ENCODE measurements around the gene FNDC3A.
A peak's percentile ranks its signal among the peaks of the same experiment; 100 is the strongest.

Gene FNDC3A

DNA sequence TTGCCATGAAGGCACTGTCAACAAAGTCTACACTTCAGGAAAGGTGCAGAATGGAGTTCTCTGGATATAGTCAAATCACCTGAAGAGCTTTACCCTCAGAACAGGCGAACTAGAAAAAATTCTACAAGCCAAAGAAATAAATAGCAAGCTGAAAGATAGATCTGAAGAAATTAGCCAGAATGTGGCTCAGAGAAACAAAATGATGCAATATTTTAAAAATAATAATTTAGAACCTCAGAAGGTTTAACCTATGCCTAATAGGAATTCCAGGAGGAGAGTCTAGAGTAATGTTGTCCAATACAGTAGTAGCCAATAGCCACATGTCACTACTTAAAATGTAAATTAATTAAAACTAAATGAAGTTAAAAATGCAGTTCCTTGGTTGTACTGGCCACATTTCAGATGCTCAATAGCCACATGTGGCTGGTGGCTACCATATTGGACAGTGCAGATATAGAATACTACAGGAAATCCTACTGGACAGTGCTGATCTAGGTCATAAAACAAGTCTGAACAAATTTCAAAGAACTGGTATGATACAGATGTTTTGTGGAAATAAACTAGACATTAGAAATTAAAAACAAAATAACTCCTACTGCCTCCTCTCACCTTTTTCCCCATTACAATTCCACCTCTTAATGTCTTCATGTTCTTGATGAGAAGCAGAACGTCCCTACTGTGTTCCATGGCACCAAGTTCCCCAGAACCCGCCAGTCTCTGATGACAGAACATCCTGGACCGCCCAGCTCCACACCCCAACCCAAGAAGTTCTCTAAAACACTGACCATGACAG lies 271.3 kb downstream of the FNDC3A start:
- Histone ChIP-seq H3K4me1 (ENCODE audit: control insufficient read depth in 5 of 5, insufficient read depth in 5 of 5, low read length in 5 of 5) (peaks cover 0 to 21% (median 17%) of the 10 kb centered on the region in 5 donors), H3K9ac (ENCODE audit: low read length in 5 of 5) (peak overlapping the region; percentile 88 to 100 (median 95)), H3K27me3 (ENCODE audit: control insufficient read depth in 5 of 5, insufficient read depth in 4 of 5, low read length in 5 of 5) (no peaks in the 10 kb centered on the region), H3K4me3 (ENCODE audit: low read depth in 1 of 5, low read length in 5 of 5) (peak overlapping the region; percentile 82 to 99 (median 92)), H3K27ac (ENCODE audit: low read depth, low read length) (peak overlapping the region; percentile 92), H3K36me3 (ENCODE audit: control insufficient read depth in 5 of 5, insufficient read depth in 5 of 5, low read length in 5 of 5) (peaks cover 0 to 4% (median 2%) of the 10 kb centered on the region in 5 donors), H3K9me3 (ENCODE audit: control insufficient read depth in 5 of 5, low read length in 5 of 5) (peaks cover 0 to 2% (median 0%) of the 10 kb centered on the region in 5 donors)

DNA sequence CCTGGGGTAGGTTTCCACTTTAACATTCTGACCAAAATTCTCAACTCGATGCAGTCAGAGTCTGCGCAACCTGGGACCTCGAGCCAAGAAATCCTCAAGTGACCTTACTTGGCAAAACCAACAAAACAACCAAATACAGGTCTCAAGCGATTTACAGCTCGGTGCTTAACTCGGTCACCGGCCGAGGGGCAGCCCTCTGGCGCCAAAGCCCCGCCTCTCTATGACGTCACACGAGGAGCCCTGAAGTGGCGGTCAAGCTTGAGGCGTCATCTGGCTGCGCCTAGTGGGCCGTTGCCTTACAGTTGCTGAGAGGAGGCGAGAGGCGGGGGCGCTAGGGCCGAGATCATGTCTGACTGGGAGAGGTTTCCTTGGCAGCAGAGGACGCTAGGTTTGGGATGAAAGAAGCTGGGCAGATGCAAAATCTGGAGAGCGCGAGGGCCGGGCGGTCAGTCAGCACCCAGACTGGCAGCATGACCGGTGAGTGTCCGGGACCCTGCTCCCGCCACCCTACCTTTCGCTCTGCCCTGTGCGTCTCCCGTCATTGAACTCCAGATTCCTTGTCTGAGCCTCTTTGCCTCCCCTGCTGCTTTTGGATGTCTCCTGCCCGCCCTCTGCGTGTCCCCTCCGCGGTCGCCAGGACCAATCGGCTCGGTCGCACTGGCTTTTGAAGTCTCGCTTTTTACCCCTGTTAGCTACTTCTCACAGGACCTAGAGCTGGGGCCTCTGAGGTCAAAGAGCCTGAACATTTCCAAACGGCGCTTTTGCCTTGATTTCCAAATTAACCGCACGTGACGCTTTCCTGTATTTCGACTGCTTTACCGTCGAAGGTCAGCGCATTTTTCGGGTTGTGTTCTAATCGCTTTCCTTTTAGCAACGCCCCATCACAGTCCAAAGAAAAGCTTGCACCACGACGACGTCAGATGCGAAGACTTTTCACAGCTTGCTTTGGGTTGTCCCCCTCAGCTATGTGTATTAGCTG lies 272.2 kb downstream of the FNDC3A start, which contains the start of gene CDADC1:
Gene CDADC1, plus strand, starts transcription at position 283 of the 979 bp plus-strand sequence. Its CDS starts 113 bp downstream, at position 396.
- H3K4me1 ChIP-seq (ENCODE audit: control insufficient read depth in 5 of 5, insufficient read depth in 5 of 5, low read length in 5 of 5) = peaks cover 0 to 21% (median 17%) of the 10 kb centered on the region in 5 donors
- peaks cover 0 to 6% (median 3%) of the 10 kb centered on the region in 5 donors for H3K36me3 ChIP-seq (ENCODE audit: control insufficient read depth in 5 of 5, insufficient read depth in 5 of 5, low read length in 5 of 5)
- H3K9ac ChIP-seq (ENCODE audit: low read length in 5 of 5) = peak within 1 kb of the TSS; percentile 92 to 100 (median 95)
- H3K9me3 ChIP-seq (ENCODE audit: control insufficient read depth in 5 of 5, low read length in 5 of 5) = no peaks in the 10 kb centered on the region
- H3K4me3 ChIP-seq (ENCODE audit: low read depth in 1 of 5, low read length in 5 of 5) = peak within 1 kb of the TSS; percentile 82 to 99 (median 92)
- H3K27me3 ChIP-seq (ENCODE audit: control insufficient read depth in 5 of 5, insufficient read depth in 4 of 5, low read length in 5 of 5) = no peaks in the 10 kb centered on the region
- H3K27ac ChIP-seq (ENCODE audit: low read depth, low read length) = peak within 1 kb of the TSS; percentile 92

DNA sequence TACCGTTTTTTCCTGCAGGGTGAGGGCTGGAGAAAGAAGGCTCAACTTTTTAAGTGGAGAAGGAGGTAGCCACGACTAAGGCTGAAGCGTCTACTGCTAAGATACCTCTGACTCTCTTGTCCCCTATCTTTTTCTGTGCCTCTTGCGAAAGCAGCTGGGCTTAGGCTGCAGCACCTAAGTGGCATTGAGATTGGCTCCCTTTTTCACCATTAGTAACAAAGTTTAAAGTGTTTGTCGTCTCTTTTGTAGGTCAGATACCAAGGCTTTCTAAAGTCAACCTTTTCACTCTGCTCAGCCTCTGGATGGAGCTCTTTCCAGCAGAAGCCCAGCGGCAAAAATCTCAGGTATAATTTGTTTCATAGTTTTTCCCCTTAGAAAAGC lies 272.9 kb downstream of the FNDC3A start:
- H3K9ac ChIP-seq (ENCODE audit: low read length in 5 of 5) = peak overlapping the region; percentile 92 to 100 (median 95)
- H3K9me3 ChIP-seq (ENCODE audit: control insufficient read depth in 5 of 5, low read length in 5 of 5) = no peaks in the 10 kb centered on the region
- peaks cover 0 to 6% (median 3%) of the 10 kb centered on the region in 5 donors for H3K36me3 ChIP-seq (ENCODE audit: control insufficient read depth in 5 of 5, insufficient read depth in 5 of 5, low read length in 5 of 5)
- H3K27me3 ChIP-seq (ENCODE audit: control insufficient read depth in 5 of 5, insufficient read depth in 4 of 5, low read length in 5 of 5) = no peaks in the 10 kb centered on the region
- H3K27ac ChIP-seq (ENCODE audit: low read depth, low read length) = peak overlapping the region; percentile 92
- H3K4me1 ChIP-seq (ENCODE audit: control insufficient read depth in 5 of 5, insufficient read depth in 5 of 5, low read length in 5 of 5) = peaks cover 0 to 21% (median 17%) of the 10 kb centered on the region in 5 donors
- H3K4me3 ChIP-seq (ENCODE audit: low read depth in 1 of 5, low read length in 5 of 5) = peak overlapping the region; percentile 82 to 99 (median 92)

DNA sequence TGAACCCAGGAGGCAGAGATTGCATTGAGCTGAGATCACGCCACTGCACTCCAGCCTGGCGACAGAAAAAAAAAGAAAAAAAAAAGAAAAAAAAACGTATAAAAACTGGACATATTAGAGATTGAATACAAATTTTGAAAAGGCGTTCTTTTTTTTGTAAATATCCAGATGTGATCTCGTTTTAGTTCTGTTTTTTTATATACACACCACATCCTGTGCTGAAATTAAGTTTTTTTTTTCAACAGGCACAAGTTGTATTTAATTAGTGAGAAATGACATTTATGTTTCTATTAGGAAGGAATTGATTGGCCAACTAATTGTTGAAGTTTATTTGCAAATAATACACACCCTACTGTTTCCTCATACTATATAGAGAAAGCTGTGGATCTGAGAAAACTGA lies 275.6 kb downstream of the FNDC3A start:
- Histone ChIP-seq H3K4me3 (ENCODE audit: low read depth in 1 of 5, low read length in 5 of 5) (no peak overlapping the region), H3K27ac (ENCODE audit: low read depth, low read length) (no peak overlapping the region), H3K9ac (ENCODE audit: low read length in 5 of 5) (no peak overlapping the region), H3K27me3 (ENCODE audit: control insufficient read depth in 5 of 5, insufficient read depth in 4 of 5, low read length in 5 of 5) (no peaks in the 10 kb centered on the region), H3K4me1 (ENCODE audit: control insufficient read depth in 5 of 5, insufficient read depth in 5 of 5, low read length in 5 of 5) (peaks cover 0 to 21% (median 17%) of the 10 kb centered on the region in 5 donors), H3K9me3 (ENCODE audit: control insufficient read depth in 5 of 5, low read length in 5 of 5) (no peaks in the 10 kb centered on the region), H3K36me3 (ENCODE audit: control insufficient read depth in 5 of 5, insufficient read depth in 5 of 5, low read length in 5 of 5) (peaks cover 0 to 16% (median 15%) of the 10 kb centered on the region in 5 donors)

DNA sequence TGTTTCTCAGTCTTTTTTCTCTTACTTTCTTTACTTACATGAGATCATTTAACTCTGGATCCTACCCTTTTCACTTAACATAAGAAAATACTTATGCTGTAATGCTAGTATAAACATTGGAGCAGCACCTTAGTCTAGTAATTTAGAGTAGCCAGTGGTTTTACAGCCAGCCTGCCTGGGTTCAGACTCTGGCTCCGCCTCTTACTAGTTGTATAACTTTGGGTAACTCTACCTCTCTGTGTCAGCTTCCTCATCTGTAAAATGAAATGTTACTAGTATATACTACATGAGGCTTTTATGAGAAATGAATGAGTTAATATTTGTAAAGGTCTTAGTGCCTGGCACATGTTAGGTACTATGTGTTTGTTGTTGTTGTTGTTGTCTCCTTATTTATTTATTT lies 277.6 kb downstream of the FNDC3A start:
- peaks cover 0 to 17% (median 17%) of the 10 kb centered on the region in 5 donors for H3K36me3 ChIP-seq (ENCODE audit: control insufficient read depth in 5 of 5, insufficient read depth in 5 of 5, low read length in 5 of 5)
- H3K9me3 ChIP-seq (ENCODE audit: control insufficient read depth in 5 of 5, low read length in 5 of 5) = no peaks in the 10 kb centered on the region
- no peaks in the 10 kb centered on the region for H3K27me3 ChIP-seq (ENCODE audit: control insufficient read depth in 5 of 5, insufficient read depth in 4 of 5, low read length in 5 of 5)
- H3K4me1 ChIP-seq (ENCODE audit: control insufficient read depth in 5 of 5, insufficient read depth in 5 of 5, low read length in 5 of 5) = peaks cover 0 to 20% (median 11%) of the 10 kb centered on the region in 5 donors
- H3K4me3 ChIP-seq (ENCODE audit: low read depth in 1 of 5, low read length in 5 of 5) = no peak overlapping the region
- no peak overlapping the region for H3K9ac ChIP-seq (ENCODE audit: low read length in 5 of 5)
- no peak overlapping the region for H3K27ac ChIP-seq (ENCODE audit: low read depth, low read length)

DNA sequence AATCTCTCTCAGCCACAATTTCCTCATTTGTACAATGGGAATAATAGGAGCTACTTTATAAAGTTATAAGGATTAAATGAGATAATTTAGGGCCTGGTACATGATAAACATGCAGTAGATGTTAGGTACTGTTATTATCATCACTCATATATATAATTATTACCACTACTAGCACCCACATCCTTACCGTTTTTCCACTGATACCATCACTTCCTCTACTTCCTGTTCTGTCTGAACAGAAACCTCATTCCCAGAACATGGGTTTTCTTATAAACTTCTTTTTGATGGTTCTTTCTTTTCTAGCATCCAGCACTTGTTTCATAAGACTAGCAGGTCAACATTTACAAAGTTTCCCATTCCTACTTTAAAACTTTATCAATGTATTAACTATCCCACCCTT lies 278.3 kb downstream of the FNDC3A start:
- no peak overlapping the region for H3K9ac ChIP-seq (ENCODE audit: low read length in 5 of 5)
- H3K36me3 ChIP-seq (ENCODE audit: control insufficient read depth in 5 of 5, insufficient read depth in 5 of 5, low read length in 5 of 5) = peaks cover 4 to 17% (median 17%) of the 10 kb centered on the region in 5 donors
- H3K9me3 ChIP-seq (ENCODE audit: control insufficient read depth in 5 of 5, low read length in 5 of 5) = no peaks in the 10 kb centered on the region
- no peak overlapping the region for H3K4me3 ChIP-seq (ENCODE audit: low read depth in 1 of 5, low read length in 5 of 5)
- no peaks in the 10 kb centered on the region for H3K27me3 ChIP-seq (ENCODE audit: control insufficient read depth in 5 of 5, insufficient read depth in 4 of 5, low read length in 5 of 5)
- H3K27ac ChIP-seq (ENCODE audit: low read depth, low read length) = no peak overlapping the region
- H3K4me1 ChIP-seq (ENCODE audit: control insufficient read depth in 5 of 5, insufficient read depth in 5 of 5, low read length in 5 of 5) = peaks cover 0 to 16% (median 4%) of the 10 kb centered on the region in 5 donors

DNA sequence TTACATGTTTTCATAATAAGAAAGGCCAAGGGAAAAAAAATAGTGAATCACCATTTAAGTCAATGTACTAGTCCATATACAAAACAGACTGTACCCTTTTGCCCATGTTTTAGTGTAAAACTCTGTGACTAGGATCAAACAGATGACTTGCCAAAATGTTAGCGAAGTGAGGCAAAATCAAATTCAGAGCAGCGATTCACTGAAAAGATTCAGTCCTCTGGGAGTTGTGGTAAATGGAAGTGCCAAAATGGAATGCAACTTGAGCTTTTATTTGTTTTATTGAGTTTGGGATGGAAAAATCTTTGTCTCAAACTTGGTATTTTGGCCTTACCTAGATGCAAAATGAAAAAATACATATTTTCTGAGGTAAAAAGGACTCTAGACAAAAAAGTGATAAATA lies 281.1 kb downstream of the FNDC3A start:
- no peak overlapping the region for H3K9ac ChIP-seq (ENCODE audit: low read length in 5 of 5)
- H3K36me3 ChIP-seq (ENCODE audit: control insufficient read depth in 5 of 5, insufficient read depth in 5 of 5, low read length in 5 of 5) = peaks cover 25 to 43% (median 37%) of the 10 kb centered on the region in 5 donors

DNA sequence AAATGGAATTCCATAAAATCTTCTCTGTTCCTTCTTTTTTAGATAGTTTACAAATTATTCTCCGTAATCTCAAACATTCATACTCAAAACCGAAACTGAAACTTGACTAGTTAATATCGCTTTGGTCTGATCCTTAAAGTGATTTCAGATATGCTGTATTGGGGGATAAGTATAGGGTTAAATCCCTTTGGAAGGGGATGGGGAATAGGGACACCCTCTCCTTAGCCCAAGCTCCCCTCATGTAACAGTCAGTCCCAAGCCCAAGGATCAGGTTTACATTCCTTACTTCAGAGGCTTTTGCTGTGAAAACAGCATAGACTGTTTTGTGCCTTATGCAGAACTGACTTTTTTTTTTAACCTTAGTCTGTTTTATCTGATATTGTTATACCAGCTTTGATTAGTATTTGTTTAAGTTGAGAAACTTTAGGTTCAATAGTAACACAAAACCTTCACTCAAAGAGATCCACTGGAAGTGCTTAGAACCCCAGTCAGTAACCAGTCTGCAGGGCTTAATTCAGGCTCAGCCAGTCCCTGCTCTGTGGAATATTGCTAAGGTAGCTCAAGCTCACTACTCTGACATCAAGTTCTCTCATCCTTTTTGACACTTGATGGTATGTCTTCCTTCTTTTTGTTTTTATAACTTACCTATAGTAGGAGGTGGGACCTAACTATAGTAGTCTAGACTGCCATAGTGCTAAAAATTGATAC lies 282.5 kb downstream of the FNDC3A start:
- H3K4me1 ChIP-seq (ENCODE audit: control insufficient read depth in 5 of 5, insufficient read depth in 5 of 5, low read length in 5 of 5) = peaks cover 0 to 11% (median 2%) of the 10 kb centered on the region in 5 donors
- no peaks in the 10 kb centered on the region for H3K27me3 ChIP-seq (ENCODE audit: control insufficient read depth in 5 of 5, insufficient read depth in 4 of 5, low read length in 5 of 5)
- peak overlapping the region in 4 of 5 donors; percentile 33 to 81 (median 61) for H3K9ac ChIP-seq (ENCODE audit: low read length in 5 of 5)
- H3K4me3 ChIP-seq (ENCODE audit: low read depth in 1 of 5, low read length in 5 of 5) = peak overlapping the region; percentile 50 to 66 (median 59)
- H3K9me3 ChIP-seq (ENCODE audit: control insufficient read depth in 5 of 5, low read length in 5 of 5) = no peaks in the 10 kb centered on the region
- peaks cover 30 to 46% (median 38%) of the 10 kb centered on the region in 5 donors for H3K36me3 ChIP-seq (ENCODE audit: control insufficient read depth in 5 of 5, insufficient read depth in 5 of 5, low read length in 5 of 5)
- H3K27ac ChIP-seq (ENCODE audit: low read depth, low read length) = no peak overlapping the region

More for the DNA sequence above, 281.1 kb downstream of the FNDC3A start:
- Histone ChIP-seq H3K27ac (ENCODE audit: low read depth, low read length) (no peak overlapping the region), H3K27me3 (ENCODE audit: control insufficient read depth in 5 of 5, insufficient read depth in 4 of 5, low read length in 5 of 5) (no peaks in the 10 kb centered on the region), H3K9me3 (ENCODE audit: control insufficient read depth in 5 of 5, low read length in 5 of 5) (no peaks in the 10 kb centered on the region), H3K4me3 (ENCODE audit: low read depth in 1 of 5, low read length in 5 of 5) (no peak overlapping the region), H3K4me1 (ENCODE audit: control insufficient read depth in 5 of 5, insufficient read depth in 5 of 5, low read length in 5 of 5) (peaks cover 0 to 11% (median 2%) of the 10 kb centered on the region in 5 donors)

All from subcutaneous abdominal adipose tissue (tissue), 5 donors.